ENCODE data around the gene TPRG1.

GRCh38 chr3:189172668-189173419, 1.1 kb downstream of the TPRG1 start:
- TF ChIP-seq CTCF (optimal IDR thresholded peaks at IDR 0.05 in 1 of 3, IDR thresholded peaks at IDR 0.05 in 1 of 3, conservative IDR thresholded peaks at IDR 0.05 in 1 of 3; ENCODE audit: extremely low read depth in 1 of 3, insufficient read depth in 2 of 3, low read length in 3 of 3), result no peak
- TF ChIP-seq EZH2 (IDR thresholded peaks at IDR 0.05; ENCODE audit: low read length), result no peak
